ENCODE measurements around the gene TMEM179B. TPM values are rescaled to one million over a fixed set of nuclear protein-coding genes. Genes with fewer than 3 reads are reported as not detected.
A peak's percentile ranks its signal among the peaks of the same experiment; 100 is the strongest.

TMEM179B gene
- total RNA-seq, 1 donor from 2014 or later: 51.3 TPM

- Histone ChIP-seq H3K27me3 (ENCODE audit: insufficient read depth, low read length) (no peaks in the 10 kb centered on the region), H4K20me1 (ENCODE audit: insufficient read depth, low read length) (peaks cover 31% of the 10 kb centered on the region), H2AFZ (ENCODE audit: low read depth, low read length) (no peak overlapping the region), H3K4me2 (ENCODE audit: low read length) (peak overlapping the region; percentile 90), H3K4me3 (ENCODE audit: insufficient read depth, low read depth, low read length) (no peak overlapping the region), H3K79me2 (ENCODE audit: insufficient read depth, low read length) (peaks cover 33% of the 10 kb centered on the region), H3K36me3 (ENCODE audit: insufficient read depth, low read length) (peaks cover 4% of the 10 kb centered on the region), H3K4me1 (ENCODE audit: insufficient read depth, low read length) (peaks cover 21% of the 10 kb centered on the region), H3K27ac (ENCODE audit: low read depth, low read length) (no peak overlapping the region), H3K9me3 (ENCODE audit: insufficient read depth, low read depth, low read length) (no peaks in the 10 kb centered on the region), H3K9ac (ENCODE audit: low read length) (peak overlapping the region; percentile 96)
- H3K36me3 Mint-ChIP-seq (ENCODE audit: low read depth, unreplicated experiment): peaks cover 20% of the 10 kb centered on the region
- H3K27ac Mint-ChIP-seq (ENCODE audit: unreplicated experiment): peak overlapping the region; percentile 92
- FAIRE-seq (no peak), DNase-seq (ENCODE audit: low read depth) (peak; percentile 14)
- peaks cover 24% of the 10 kb centered on the region for H3K4me1 Mint-ChIP-seq (ENCODE audit: low read depth, unreplicated experiment)
- no peaks in the 10 kb centered on the region for H3K27me3 Mint-ChIP-seq (ENCODE audit: low read depth, unreplicated experiment)
- TF ChIP-seq EZH2 (IDR thresholded peaks at IDR 0.05; ENCODE audit: insufficient read depth, low read length) (no peak), CTCF (IDR thresholded peaks at IDR 0.05; ENCODE audit: insufficient read depth, low read depth, low read length) (no peak)
- H3K4me3 Mint-ChIP-seq (ENCODE audit: unreplicated experiment): peak overlapping the region; percentile 98
- H3K9me3 Mint-ChIP-seq (ENCODE audit: unreplicated experiment): no peaks in the 10 kb centered on the region
Measured at GRCh38 chr11:62806611-62807121, 19.5 kb downstream of the TMEM179B start.

- H4K20me1 ChIP-seq (ENCODE audit: insufficient read depth, low read length): no peaks in the 10 kb centered on the region
- H3K9me3 Mint-ChIP-seq (ENCODE audit: unreplicated experiment): no peaks in the 10 kb centered on the region
Measured at GRCh38 chr11:62810748-62811147, 23.5 kb downstream of the TMEM179B start.

More at GRCh38 chr11:62810748-62811147, 23.5 kb downstream of the TMEM179B start:
- Histone ChIP-seq H3K27ac (ENCODE audit: low read depth, low read length) (no peak overlapping the region), H3K4me2 (ENCODE audit: low read length) (no peak overlapping the region), H3K36me3 (ENCODE audit: insufficient read depth, low read length) (peaks cover 3% of the 10 kb centered on the region), H3K4me3 (ENCODE audit: insufficient read depth, low read depth, low read length) (no peak overlapping the region), H3K79me2 (ENCODE audit: insufficient read depth, low read length) (no peaks in the 10 kb centered on the region), H3K9me3 (ENCODE audit: insufficient read depth, low read depth, low read length) (no peaks in the 10 kb centered on the region), H2AFZ (ENCODE audit: low read depth, low read length) (no peak overlapping the region), H3K9ac (ENCODE audit: low read length) (no peak overlapping the region), H3K27me3 (ENCODE audit: insufficient read depth, low read length) (no peaks in the 10 kb centered on the region), H3K4me1 (ENCODE audit: insufficient read depth, low read length) (peaks cover 12% of the 10 kb centered on the region)
- FAIRE-seq (no peak), DNase-seq (ENCODE audit: low read depth) (no peak)
- H3K4me1 Mint-ChIP-seq (ENCODE audit: low read depth, unreplicated experiment): peaks cover 15% of the 10 kb centered on the region
- H3K36me3 Mint-ChIP-seq (ENCODE audit: low read depth, unreplicated experiment): peaks cover 14% of the 10 kb centered on the region
- H3K4me3 Mint-ChIP-seq (ENCODE audit: unreplicated experiment): peak overlapping the region; percentile 25
- no peaks in the 10 kb centered on the region for H3K27me3 Mint-ChIP-seq (ENCODE audit: low read depth, unreplicated experiment)
- TF ChIP-seq EZH2 (IDR thresholded peaks at IDR 0.05; ENCODE audit: insufficient read depth, low read length) (no peak), CTCF (IDR thresholded peaks at IDR 0.05; ENCODE audit: insufficient read depth, low read depth, low read length) (no peak)
- H3K27ac Mint-ChIP-seq (ENCODE audit: unreplicated experiment): no peak overlapping the region
